Smooth muscle cell (in vitro differentiated cells): ENCODE measurements around the gene GNG8. TPM values are rescaled to one million over a fixed set of nuclear protein-coding genes. Genes with fewer than 3 reads are reported as not detected.

Experiments
- DNase-seq: peaks from one replicate; lab custom pipeline; 2025; ENCODE audit not compliant: unreplicated experiment; lab: John Stamatoyannopoulos, UW
- H2AFZ ChIP-seq: fragments of 200-600 bp; sonication (generic); 2 replicates; pipeline ENCODE4 v1.6.0; 2016; ENCODE audit warnings: antibody characterized with exemption, low read depth, mild to moderate bottlenecking
- H3F3A ChIP-seq: fragments of 200-600 bp; sonication (generic); 2 replicates; pipeline ENCODE4 v1.6.0; 2017; ENCODE audit warnings: antibody characterized with exemption, low read depth
- H3K27ac ChIP-seq: fragments of 200-600 bp; sonication (generic); 2 replicates; pipeline ENCODE4 v1.5.1; 2016; ENCODE audit warnings: low read depth, mild to moderate bottlenecking
- H3K27me3 ChIP-seq: fragments of 200-600 bp; sonication (generic); 2 replicates; pipeline ENCODE4 v1.6.1; 2016; ENCODE audit warnings: low read depth, mild to moderate bottlenecking
- H3K36me3 ChIP-seq: fragments of 200-600 bp; sonication (generic); 2 replicates; pipeline ENCODE4 v1.5.1; 2016; ENCODE audit warnings: low read depth
- H3K4me1 ChIP-seq: fragments of 200-600 bp; sonication (generic); 2 replicates; pipeline ENCODE4 v1.5.1; 2016; ENCODE audit warnings: low read depth
- H3K4me2 ChIP-seq: fragments of 200-600 bp; sonication (generic); 2 replicates; pipeline ENCODE4 v1.6.0; 2016; ENCODE audit warnings: mild to moderate bottlenecking
- H3K4me3 ChIP-seq: fragments of 200-600 bp; sonication (generic); 2 replicates; pipeline ENCODE4 v1.5.1; 2016; ENCODE audit warnings: mild to moderate bottlenecking
- H3K79me2 ChIP-seq: fragments of 200-600 bp; sonication (generic); 2 replicates; pipeline ENCODE4 v1.6.0; 2016; ENCODE audit warnings: low read depth, mild to moderate bottlenecking
- H3K9ac ChIP-seq: fragments of 200-600 bp; sonication (generic); 2 replicates; pipeline ENCODE4 v1.6.0; 2016; ENCODE audit warnings: low read depth
- H3K9me3 ChIP-seq: fragments of 200-600 bp; sonication (generic); replicated peaks from 2 replicates; pipeline ENCODE4 v1.5.1; 2016; ENCODE audit warnings: low read depth
- H4K20me1 ChIP-seq: fragments of 200-600 bp; sonication (generic); 2 replicates; pipeline ENCODE4 v1.6.0; 2016; ENCODE audit warnings: low read depth
- CTCF ChIP-seq: fragments of 200-600 bp; sonication (generic); IDR thresholded peaks from 2 replicates; pipeline ENCODE4 v1.5.1; 2017; ENCODE audit warnings: borderline replicate concordance, mild to moderate bottlenecking, antibody characterized with exemption; ENCODE audit not compliant: insufficient read depth, poor library complexity, severe bottlenecking
- WGBS: methylation state at CpG from one replicate; pipeline ENCODE4 v1.1.7; 2016; ENCODE audit warnings: low lambda C conversion rate; 5-methylcytosine and 5-hydroxymethylcytosine counted together
- polyA plus RNA-seq: library from polyadenylated mRNA; unstranded; fragments of >200 nt; fragmentation: Nextera tagmentation; extraction: Ambion mirVana; gene quantifications from 2 replicates; pipeline ENCODE4 v1.2.1, GENCODE V29; 2016
- total RNA-seq: library from RNA; depleted of rRNA; stranded (reverse); fragments of >200 nt; gene quantifications from 2 replicates; pipeline ENCODE4 v1.2.3, GENCODE V29; 2014

GNG8 gene
- total and polyA plus RNA-seq, 2 experiments from 2014 or later = 3.3 TPM; not detected in 1

- Histone ChIP-seq H3K9me3 (no peaks in the 10 kb centered on the region), H3K79me2 (peaks cover 44% of the 10 kb centered on the region), H4K20me1 (peaks cover 63% of the 10 kb centered on the region), H3K27me3 (no peaks in the 10 kb centered on the region), H3K27ac (no peak overlapping the region), H2AFZ (no peak overlapping the region), H3K36me3 (no peaks in the 10 kb centered on the region), H3K4me2 (no peak overlapping the region), H3K4me3 (no peak overlapping the region), H3K9ac (no peak overlapping the region), H3K4me1 (peaks cover 16% of the 10 kb centered on the region), H3F3A (peaks cover 3% of the 10 kb centered on the region)
- WGBS = 95% methylated on average over 12 of the region's 12 CpGs
- no peak for DNase-seq
- TF ChIP-seq CTCF = no peak
These were observed 29.1 kb downstream of the GNG8 start for GRCh38 chr19:46606681-46607447.

GRCh38 chr19:46606019-46606418, 30.0 kb downstream of the GNG8 start:
- H3K4me1 ChIP-seq = peaks cover 16% of the 10 kb centered on the region
- H2AFZ ChIP-seq = no peak overlapping the region
- TF ChIP-seq CTCF = no peak
- H3K79me2 ChIP-seq = peaks cover 51% of the 10 kb centered on the region
- peaks cover 63% of the 10 kb centered on the region for H4K20me1 ChIP-seq
- no peaks in the 10 kb centered on the region for H3K36me3 ChIP-seq
- WGBS = 97% methylated on average over 11 of the region's 11 CpGs
- H3K27ac ChIP-seq = no peak overlapping the region
- no peaks in the 10 kb centered on the region for H3K27me3 ChIP-seq
- no peak overlapping the region for H3K4me2 ChIP-seq
- H3K9ac ChIP-seq = no peak overlapping the region
- DNase-seq = no peak
- H3K4me3 ChIP-seq = no peak overlapping the region
- no peaks in the 10 kb centered on the region for H3K9me3 ChIP-seq
- peaks cover 3% of the 10 kb centered on the region for H3F3A ChIP-seq

GRCh38 chr19:46605356-46605821, 30.6 kb downstream of the GNG8 start:
- Histone ChIP-seq H4K20me1 (peaks cover 63% of the 10 kb centered on the region), H3K4me1 (peaks cover 16% of the 10 kb centered on the region), H3K27me3 (no peaks in the 10 kb centered on the region), H3F3A (peaks cover 3% of the 10 kb centered on the region), H3K4me2 (no peak overlapping the region), H3K9ac (no peak overlapping the region), H3K4me3 (no peak overlapping the region), H3K9me3 (no peaks in the 10 kb centered on the region), H3K36me3 (no peaks in the 10 kb centered on the region), H3K79me2 (peaks cover 51% of the 10 kb centered on the region), H2AFZ (no peak overlapping the region), H3K27ac (no peak overlapping the region)
- no peak for DNase-seq
- TF ChIP-seq CTCF = no peak
- 94% methylated on average over 16 of the region's 16 CpGs for WGBS
